GM18858 (cell line): Measurements from ENCODE around the gene ALX1.
"Not testable (repeated sequence)": the region's sequence is repeated elsewhere in the genome, so short reads cannot be mapped to it uniquely, and the experiment has no call there.

ENCODE experiments used
- ATAC-seq: cut with Tn5 transposase; IDR thresholded peaks from one replicate; pipeline ENCODE4 v1.9.1; 2021; ENCODE audit not compliant: unreplicated experiment

The ALX1 gene

DNA sequence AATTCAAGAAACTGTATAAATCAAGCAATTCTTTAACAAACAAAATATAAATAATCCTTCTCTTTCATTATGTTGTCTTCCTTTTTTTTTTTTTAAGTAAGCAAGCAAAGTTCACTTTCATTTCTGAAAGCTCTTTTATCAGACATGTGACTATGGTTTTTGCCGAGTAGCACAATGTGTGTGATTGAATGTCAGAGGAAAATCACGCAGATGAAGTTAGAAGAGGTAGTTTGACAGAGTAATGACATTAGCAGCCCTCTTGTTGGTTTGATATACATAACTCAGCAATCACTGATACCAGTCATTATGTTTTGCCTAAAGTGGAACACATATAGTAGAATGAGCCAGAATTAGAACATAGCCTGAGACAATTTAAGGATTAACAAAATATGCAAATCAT, 19.0 kb downstream of the ALX1 start:
- no peak for ATAC-seq

DNA sequence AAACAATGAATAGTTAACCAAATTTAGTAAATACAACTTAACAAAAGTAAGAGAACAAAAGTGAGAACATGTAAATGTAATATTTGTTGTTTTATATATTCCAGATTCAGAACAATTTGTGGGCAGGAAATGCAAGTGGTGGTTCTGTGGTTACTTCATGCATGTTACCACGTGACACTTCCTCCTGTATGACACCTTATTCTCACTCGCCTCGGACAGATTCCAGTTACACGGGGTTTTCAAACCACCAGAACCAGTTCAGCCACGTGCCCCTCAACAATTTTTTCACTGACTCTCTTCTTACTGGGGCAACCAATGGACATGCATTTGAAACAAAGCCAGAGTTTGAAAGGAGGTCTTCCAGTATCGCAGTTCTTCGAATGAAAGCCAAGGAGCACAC, 21.0 kb downstream of the ALX1 start:
- peak; percentile 70 for ATAC-seq

DNA sequence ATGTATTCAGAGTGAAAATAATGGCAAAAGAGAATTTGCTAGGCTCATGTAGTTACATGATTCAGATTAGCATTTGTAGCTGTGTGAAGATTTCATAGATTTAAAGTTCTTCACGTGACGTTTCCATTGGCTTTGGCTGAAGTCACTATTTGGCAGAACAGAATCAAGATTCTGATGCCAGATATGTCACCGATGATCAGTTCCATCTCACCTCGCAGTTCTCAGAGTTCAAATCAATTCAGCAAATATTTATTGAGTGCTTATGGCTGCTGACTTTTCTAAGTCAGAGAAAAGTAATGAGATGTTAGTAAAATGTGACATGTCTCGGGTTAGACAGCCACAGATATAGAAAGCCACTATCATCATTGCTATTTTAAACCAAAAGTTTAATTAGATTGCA, 28.4 kb downstream of the ALX1 start:
- no peak for ATAC-seq

DNA sequence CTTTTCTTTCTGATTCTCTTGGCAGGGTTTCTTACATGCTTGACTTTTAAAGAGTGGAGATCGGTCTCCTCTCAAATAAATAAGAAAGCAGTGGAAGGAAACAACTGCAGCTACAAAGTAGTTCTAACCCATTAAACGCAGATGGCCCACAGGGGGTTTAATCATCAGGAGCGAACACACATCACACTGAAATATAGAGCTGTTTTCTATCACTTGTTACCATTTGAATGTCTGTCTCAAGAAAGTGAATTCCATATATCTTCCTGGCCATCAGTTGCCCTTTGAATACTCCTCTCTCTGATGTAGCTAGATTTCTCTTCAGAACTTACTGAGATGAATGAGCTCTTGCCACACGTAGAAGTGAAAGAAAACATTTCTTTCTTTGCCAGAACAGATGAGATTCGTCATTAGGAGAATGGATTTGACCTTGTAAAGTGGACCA, 29.1 kb downstream of the ALX1 start:
- no peak for ATAC-seq

DNA sequence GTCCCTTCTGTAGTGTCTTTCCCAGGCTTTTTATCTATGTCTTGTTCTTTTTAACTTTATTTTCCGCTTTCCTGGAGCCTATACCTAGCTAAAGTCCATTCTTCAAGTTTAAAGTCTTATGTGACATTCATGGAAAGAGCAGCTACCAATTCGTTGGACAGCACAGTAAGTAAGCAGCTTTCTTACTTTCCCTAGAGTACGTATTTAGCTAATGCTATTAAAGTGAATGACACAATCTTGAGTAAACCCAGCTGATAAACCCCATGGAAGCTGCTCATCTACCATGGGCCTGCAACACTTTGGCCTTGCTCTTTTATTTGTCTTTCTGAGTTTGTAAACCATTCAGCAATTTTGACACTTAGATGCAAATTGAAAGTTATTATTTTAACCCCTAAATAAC, 30.0 kb downstream of the ALX1 start:
- no peak for ATAC-seq

DNA sequence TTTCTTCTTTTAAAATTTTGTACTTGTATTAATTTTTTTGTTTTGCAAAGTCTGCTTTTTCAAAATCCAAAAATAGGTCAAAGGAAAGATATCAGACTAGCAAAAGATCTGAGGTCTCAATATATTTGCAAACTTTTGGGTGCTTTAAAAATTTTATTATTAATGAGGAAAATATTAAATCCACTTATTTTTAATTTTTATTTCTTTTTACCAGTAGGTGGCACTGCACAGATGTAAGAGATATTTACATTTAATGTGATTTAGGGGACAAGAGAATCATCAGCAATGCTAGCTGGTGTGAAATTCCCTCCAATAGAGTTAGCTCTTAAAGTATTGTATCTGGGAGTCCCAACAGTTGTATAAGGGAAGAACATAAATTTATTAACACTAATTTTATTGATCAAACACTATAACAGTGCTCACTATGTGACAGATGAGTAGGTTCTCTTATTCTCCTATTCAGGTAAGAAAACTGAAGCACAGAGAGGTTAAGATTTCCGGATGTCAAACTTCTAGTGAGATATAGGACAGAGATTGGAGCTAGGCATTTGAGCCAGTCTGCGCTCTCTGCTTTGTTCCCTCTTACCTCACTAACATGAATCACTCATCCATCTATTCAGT, 30.5 kb downstream of the ALX1 start:
- no peak for ATAC-seq

DNA sequence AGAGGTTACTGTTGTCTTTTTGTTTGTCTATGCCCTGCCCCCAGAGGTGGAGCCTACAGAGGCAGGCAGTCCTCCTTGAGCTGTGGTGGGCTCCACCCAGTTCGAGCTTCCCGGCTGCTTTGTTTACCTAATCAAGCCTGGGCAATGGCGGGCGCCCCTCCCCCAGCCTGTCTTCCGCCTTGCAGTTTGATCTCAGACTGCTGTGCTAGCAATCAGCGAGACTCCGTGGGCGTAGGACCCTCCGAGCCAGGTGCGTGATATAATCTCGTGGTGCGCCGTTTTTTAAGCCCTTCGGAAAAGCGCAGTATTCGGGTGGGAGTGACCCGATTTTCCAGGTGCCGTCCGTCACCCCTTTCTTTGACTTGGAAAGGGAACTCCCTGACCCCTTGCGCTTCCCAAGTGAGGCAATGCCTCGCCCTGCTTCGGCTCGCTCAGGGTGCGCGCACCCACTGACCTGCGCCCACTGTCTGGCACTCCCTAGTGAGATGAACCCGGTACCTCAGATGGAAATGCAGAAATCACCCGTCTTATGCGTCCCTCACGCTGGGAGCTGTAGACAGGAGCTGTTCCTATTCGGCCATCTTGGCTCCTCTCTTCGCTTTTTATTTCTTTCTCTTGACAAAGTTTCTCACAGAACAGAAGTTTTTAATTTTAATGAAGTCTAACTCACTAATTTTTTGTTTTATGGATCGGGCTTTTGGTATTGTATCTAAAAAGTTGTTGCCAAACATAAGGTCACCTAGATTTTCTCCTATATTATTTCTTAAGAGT, 38.0 kb downstream of the ALX1 start:
- ATAC-seq, result not testable (repeated sequence)

DNA sequence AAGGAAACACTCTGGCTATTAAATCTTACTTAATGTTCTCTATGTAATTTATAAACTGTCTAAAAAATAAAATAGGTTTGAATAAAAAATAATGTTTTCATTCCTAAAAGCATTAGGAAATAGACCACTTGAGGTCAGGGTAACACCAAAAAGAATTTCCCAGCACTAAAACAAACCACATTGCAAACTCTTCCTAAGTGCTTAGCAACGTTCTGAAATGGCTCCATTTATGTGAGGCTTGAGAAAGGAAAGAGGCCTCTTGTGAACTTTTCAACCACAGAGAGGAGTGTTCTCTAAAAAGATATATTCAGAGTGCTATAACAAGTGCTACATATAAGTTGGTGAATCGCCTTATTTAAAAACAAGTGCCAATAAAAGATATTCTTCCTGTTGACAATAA, 42.7 kb downstream of the ALX1 start:
- ATAC-seq, result no peak

DNA sequence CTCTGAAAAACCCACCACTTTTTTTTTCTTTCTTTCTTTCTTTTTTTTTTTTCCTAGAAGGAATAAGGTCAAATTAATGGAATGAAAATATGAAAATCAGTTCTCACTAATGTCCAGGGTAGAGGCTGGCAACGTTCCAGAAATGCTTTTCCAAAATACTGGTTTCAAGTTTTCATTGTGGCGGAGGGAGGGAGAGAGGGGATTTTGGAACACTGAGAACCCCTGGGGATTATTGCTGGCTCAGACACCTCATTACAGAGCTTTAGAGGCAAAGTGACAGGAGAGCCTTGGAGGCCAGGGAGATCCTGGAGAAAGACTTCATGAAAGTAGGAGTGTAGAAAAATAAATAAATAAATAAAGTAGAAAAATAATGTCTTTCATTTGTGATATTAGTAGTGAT, 45.4 kb downstream of the ALX1 start:
- ATAC-seq, result no peak

DNA sequence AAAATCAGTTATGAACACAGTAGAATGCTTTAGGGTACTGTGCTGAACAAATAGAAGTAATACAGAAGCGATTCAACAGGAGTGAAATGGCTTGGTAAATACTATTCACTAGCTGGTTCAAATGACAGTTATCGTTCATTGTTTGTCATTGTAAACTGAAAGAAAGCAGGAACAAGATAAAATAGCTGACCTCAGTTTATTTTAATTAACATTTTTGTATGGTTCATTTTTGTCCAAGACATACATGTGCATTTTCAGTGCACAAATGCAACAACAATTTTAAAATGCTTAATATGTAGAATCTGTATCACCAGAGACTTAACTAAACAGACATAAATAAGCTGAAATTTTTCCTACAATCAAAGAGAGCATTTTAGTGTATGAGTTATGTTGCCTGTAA, 49.9 kb downstream of the ALX1 start:
- no peak for ATAC-seq

DNA sequence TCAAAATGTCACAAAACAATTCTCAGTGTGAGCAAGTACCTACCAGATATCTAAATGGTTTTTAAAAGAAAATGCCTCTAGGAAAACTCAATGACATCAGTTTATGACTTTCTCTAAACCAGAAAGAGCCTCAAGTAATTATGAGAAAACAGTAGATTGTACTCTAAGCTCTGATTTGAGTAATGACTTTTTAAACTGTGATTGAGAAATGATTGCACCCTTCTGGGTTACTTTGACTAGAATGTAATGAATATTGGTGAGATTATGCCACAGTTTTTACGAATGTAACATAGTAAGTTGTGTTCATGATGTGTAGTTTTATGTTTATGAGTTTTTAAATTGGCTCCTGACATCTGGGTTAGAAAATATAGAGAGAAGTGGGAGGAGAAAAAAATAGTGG, 68.8 kb downstream of the ALX1 start:
- ATAC-seq, result no peak

DNA sequence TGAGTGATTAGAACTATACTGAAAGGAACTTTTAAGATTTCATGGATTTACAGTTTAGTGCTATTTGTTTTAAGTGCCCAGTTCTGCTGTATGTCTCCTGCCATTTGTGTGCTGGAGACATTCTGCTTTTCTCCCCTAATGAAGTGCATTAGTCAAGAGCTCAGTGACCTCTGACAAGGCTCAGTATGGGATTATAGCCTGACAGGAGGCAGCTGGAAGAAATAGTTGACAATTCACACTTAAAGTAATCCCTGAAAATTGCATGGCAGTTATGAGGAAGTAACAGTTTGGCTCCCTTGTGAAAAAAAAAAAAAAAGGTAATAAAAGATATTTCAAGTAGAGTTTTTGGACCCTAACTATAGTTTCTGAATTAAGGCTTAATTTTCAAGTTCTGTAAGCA, 70.3 kb downstream of the ALX1 start:
- ATAC-seq, result no peak
